Natural killer cell (primary cell): ENCODE measurements around the gene KCNAB2. TPM values are rescaled to one million over a fixed set of nuclear protein-coding genes. Genes with fewer than 3 reads are reported as not detected.

Experiments used
- ATAC-seq, 3 donors: fragments of 150-1000 bp in 2 of 3; fragments of 200-7000 bp in 1 of 3; cut with Tn5 transposase; 1 replicate in 1 of 3; 2 replicates in 2 of 3; pipeline ENCODE4 v1.10.0; 2021; ENCODE audit warnings: mild to moderate bottlenecking in 2 of 3, moderate library complexity in 2 of 3
- DNase-seq, 2 donors: peaks; one replicate each; pipeline versions ENCODE4 v3.0.0 to v3.0.0-alpha.2; 2013 to 2021; ENCODE audit warnings: mixed read lengths in 1 of 2
- H3K27ac ChIP-seq: one replicate; pipeline ENCODE4 v1.5.1; 2013; ENCODE audit warnings: mild to moderate bottlenecking, low read length
- H3K27me3 ChIP-seq: one replicate; pipeline ENCODE4 v1.6.1; 2013; ENCODE audit warnings: low read length; ENCODE audit not compliant: control insufficient read depth, insufficient read depth
- H3K36me3 ChIP-seq: one replicate; pipeline ENCODE4 v1.6.1; 2013; ENCODE audit warnings: low read length; ENCODE audit not compliant: control insufficient read depth, insufficient read depth
- H3K4me1 ChIP-seq: one replicate; pipeline ENCODE4 v1.6.1; 2013; ENCODE audit warnings: low read length; ENCODE audit not compliant: control insufficient read depth, insufficient read depth
- H3K4me3 ChIP-seq: one replicate; pipeline ENCODE4 v1.5.1; 2013; ENCODE audit warnings: low read length
- H3K9me3 ChIP-seq: one replicate; pipeline ENCODE4 v1.6.1; 2013; ENCODE audit warnings: low read length; ENCODE audit not compliant: control insufficient read depth, insufficient read depth
- H3K27ac Mint-ChIP-seq, 2 donors: one replicate each; pipeline ENCODE4 v1.8.0; 2022; ENCODE audit warnings: mild to moderate bottlenecking in 2 of 2, mixed read lengths in 2 of 2, moderate library complexity in 1 of 2
- H3K27me3 Mint-ChIP-seq, 2 donors: one replicate each; pipeline ENCODE4 v1.8.0; 2022; ENCODE audit warnings: low read depth in 2 of 2, mixed read lengths in 2 of 2
- H3K36me3 Mint-ChIP-seq: one replicate; pipeline ENCODE4 v1.8.0; 2022; ENCODE audit warnings: mixed read lengths
- H3K4me1 Mint-ChIP-seq, 2 donors: one replicate each; pipeline ENCODE4 v1.8.0; 2022; ENCODE audit warnings: mixed read lengths in 2 of 2
- H3K4me3 Mint-ChIP-seq: one replicate; pipeline ENCODE4 v1.8.0; 2022; ENCODE audit warnings: mild to moderate bottlenecking, moderate library complexity, mixed read lengths
- H3K9me3 Mint-ChIP-seq, 2 donors: one replicate each; pipeline ENCODE4 v1.8.0; 2022; ENCODE audit warnings: mixed read lengths in 2 of 2
- CTCF ChIP-seq: fragments of 200-600 bp; IDR thresholded peaks from one replicate; pipeline ENCODE4 v1.8.0; 2022; ENCODE audit warnings: antibody characterized with exemption
- WGBS: methylation state at CpG from one replicate; pipeline ENCODE4 v1.1.7; 2013; ENCODE audit warnings: missing lambda C conversion rate; ENCODE audit not compliant: insufficient coverage; 5-methylcytosine and 5-hydroxymethylcytosine counted together
- intact Hi-C: fragments of 100-400 bp; cut with micrococcal nuclease; formaldehyde crosslinking; loops from one replicate; pipeline ENCODE4 v1.14.2; 2022
- total RNA-seq, 4 donors: library from RNA; stranded (reverse); fragments of 120-200 nt in 1 of 4; gene quantifications; one replicate each; pipeline versions ENCODE4 v1.2.3 to v1.2.4, GENCODE V29; 2013 to 2022

KCNAB2 gene
- total RNA-seq, 3 donors from 2014 or later (not counting 1 experiment from before 2014, with no cell fraction given): 387 to 749 (median 430) TPM

- Mint-ChIP-seq H3K36me3 (peaks cover 7% of the 10 kb centered on the region), H3K27ac (no peak overlapping the region), H3K9me3 (no peaks in the 10 kb centered on the region), H3K4me1 (peaks cover 5 to 21% of the 10 kb centered on the region in 2 donors), H3K4me3 (no peak overlapping the region), H3K27me3 (no peaks in the 10 kb centered on the region)
- WGBS: 96% methylated on average over 21 of the region's 21 CpGs
- no peak for TF ChIP-seq CTCF
- ATAC-seq (no peak), DNase-seq (no peak)
- Histone ChIP-seq H3K27ac (no peak overlapping the region), H3K27me3 (no peaks in the 10 kb centered on the region), H3K36me3 (peaks cover 77% of the 10 kb centered on the region), H3K9me3 (no peaks in the 10 kb centered on the region), H3K4me1 (no peaks in the 10 kb centered on the region), H3K4me3 (no peak overlapping the region)
- intact Hi-C loops: no loop called here
These were observed 49.3 kb downstream of the KCNAB2 start for GRCh38 chr1:6094801-6095505.

GRCh38 chr1:6095511-6096242 is 50.0 kb downstream of the KCNAB2 start:
- no peaks in the 10 kb centered on the region for H3K4me1 ChIP-seq
- H3K9me3 Mint-ChIP-seq: no peaks in the 10 kb centered on the region
- H3K27me3 ChIP-seq: no peaks in the 10 kb centered on the region
- peaks cover 5 to 21% of the 10 kb centered on the region in 2 donors for H3K4me1 Mint-ChIP-seq
- WGBS: 94% methylated on average over 13 of the region's 13 CpGs
- TF ChIP-seq CTCF: no peak
- no peaks in the 10 kb centered on the region for H3K27me3 Mint-ChIP-seq
- no peak overlapping the region for H3K27ac Mint-ChIP-seq
- H3K9me3 ChIP-seq: no peaks in the 10 kb centered on the region
- no peak overlapping the region for H3K27ac ChIP-seq
- H3K4me3 ChIP-seq: no peak overlapping the region
- H3K4me3 Mint-ChIP-seq: no peak overlapping the region
- H3K36me3 ChIP-seq: peaks cover 75% of the 10 kb centered on the region
- H3K36me3 Mint-ChIP-seq: peaks cover 7% of the 10 kb centered on the region
- DNase-seq (no peak), ATAC-seq (no peak)
- intact Hi-C loops: no loop called here

GRCh38 chr1:6096243-6097116 is 50.8 kb downstream of the KCNAB2 start:
- peaks cover 70% of the 10 kb centered on the region for H3K36me3 ChIP-seq
- H3K9me3 Mint-ChIP-seq: no peaks in the 10 kb centered on the region
- no peak for ATAC-seq
- no peak for TF ChIP-seq CTCF
- no peaks in the 10 kb centered on the region for H3K27me3 ChIP-seq
- no peaks in the 10 kb centered on the region for H3K4me1 ChIP-seq
- intact Hi-C loops: no loop called here
- WGBS: 96% methylated on average over 23 of the region's 23 CpGs
- no peak overlapping the region for H3K4me3 Mint-ChIP-seq
- H3K36me3 Mint-ChIP-seq: no peaks in the 10 kb centered on the region
- H3K4me1 Mint-ChIP-seq: peaks cover 0 to 27% of the 10 kb centered on the region in 2 donors
- no peaks in the 10 kb centered on the region for H3K27me3 Mint-ChIP-seq
- no peak overlapping the region for H3K27ac ChIP-seq
- DNase-seq: no peak
- H3K4me3 ChIP-seq: no peak overlapping the region
- H3K27ac Mint-ChIP-seq: peak overlapping the region in 1 of 2 donors; percentile 31
- H3K9me3 ChIP-seq: no peaks in the 10 kb centered on the region
